ENCODE measurements around the gene CITED4.

Gene CITED4

DNA sequence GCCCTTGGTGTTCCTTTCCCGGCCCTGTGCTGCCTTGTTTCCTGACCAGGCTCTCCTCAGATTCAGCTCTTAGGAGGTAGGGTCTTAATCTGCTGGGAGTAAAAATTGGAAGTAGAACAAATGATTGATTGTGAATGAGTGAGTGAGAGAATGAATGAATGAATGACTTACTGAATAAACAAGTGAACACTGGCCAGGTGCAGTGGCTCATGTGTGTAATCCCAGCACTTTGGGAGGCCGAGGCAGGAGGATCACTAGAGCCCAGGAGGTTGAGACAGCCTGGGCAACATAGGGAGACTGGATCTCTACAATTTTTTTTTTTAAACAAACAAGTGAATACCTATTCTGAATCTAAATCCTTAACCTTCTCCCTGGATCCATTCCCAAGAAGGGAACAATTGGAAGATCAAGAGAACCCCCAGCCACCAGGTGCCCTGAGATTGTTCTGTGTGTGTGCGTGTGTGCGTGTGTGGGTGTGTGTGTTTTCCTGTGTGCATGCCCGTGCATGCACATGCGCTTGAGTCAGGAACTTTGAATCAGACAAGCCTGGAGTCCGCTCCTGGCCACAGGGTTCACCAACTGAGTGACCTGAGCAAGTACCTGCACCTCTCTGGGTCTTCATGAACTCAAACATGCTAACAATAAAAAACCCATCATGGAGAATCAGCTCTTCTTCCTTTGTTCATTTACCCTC lies 24.3 kb upstream of the CITED4 start:
- DNase-seq (ENCODE audit: low spot score), result no peak

DNA sequence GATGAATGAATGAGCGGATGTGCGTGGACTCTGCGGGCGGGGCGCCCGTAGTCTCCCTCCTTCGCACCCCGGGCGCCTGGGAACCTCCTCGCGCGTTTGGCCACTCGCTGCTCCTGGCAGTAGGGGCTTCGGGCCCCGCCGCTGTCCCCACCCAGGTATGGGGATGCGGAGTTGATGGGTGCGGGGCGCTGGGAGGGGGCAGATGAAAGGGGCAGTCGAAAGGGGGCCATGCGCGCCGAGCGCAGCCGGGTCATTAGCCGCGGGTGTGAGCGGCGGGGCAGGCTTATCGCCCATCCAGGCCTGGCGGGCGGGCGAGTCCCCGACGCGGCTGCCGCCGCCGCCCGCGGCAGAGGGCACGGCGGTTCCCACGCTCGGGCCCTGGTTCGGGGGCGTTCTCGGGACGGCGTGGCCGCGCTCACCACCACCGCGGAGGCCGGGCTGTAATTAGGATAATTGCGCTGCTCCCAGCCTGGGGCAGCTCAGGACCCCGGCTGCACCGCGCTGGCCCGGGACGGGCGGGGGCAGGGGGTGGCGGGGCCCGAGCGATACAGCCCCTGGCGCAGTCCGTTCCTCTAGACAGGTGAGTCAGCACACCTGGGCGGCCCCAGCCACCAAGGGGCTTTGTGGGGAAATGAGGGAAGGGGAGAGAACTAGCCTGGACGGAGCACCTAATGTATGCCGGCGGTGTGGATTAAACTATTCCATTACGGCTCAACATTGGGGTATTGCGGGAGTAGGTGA lies 22.1 kb upstream of the CITED4 start:
- DNase-seq (ENCODE audit: low spot score), result peak; percentile 40

DNA sequence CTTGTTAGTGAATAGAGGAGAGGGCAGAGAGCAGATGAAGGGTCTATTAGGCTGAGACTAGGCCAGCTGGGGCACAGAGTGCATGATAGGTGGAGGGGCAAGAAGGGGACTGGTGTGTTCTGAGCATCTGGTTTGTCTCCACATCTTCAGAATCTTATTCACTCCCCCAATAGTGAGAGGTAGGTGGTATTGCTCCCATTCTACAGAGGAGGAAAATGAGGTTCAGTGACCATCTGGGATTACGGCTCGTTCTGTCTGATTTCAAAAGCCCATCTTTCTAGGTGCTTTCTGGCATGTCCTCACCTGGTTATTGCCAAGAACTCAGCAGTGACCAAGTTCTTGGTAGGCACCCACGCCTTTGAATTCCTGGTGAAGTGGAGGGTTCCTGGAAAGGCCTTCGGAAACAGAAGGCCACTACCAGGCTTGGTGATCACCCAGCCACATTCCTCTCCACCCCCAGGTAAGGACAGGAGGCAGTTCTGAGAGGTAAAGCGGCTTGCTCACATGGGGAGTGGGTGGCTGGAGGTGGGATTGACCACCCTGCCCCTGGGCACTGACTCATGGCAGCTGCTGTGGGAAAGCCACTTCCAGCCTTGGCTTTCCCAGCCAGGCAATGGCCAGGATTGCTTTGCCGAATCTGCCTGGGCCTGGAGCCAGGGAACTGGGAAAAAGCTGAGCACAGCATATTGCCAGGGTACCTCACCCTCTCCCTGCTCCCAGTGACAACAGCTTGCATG lies 18.8 kb upstream of the CITED4 start:
- DNase-seq (ENCODE audit: low spot score), result no peak

DNA sequence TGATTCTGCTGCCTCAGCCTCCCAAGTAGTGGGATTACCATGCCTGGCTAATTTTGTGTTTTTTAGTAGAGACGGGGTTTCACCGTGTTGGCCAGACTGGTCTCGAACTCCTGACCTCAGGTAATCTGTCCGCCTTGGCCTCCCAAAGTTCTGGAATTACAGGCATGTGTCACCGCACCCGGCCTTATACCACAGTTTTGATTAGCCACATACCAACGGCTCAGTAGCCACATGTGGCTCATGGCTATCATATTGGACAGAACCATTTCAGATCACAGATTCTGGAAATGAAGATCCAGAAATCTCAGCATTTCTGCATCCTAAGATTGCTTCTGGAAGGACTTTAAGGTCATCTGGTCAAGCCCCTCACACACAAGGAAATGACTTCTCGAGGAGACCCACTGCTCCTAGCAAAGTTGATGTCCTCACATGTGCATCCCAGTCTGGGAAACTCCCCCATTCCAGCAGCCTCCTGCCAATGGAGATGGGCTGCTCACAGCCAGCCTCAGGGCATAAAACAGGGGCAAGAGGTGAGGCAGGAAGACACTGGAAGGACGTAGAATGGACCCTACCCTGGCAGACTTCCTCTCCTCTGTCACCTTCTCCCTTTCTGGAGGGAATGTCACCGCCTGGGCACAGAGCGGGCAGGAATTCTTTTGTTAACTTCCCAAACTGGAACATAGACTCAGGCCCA lies 17.5 kb upstream of the CITED4 start:
- DNase-seq (ENCODE audit: low spot score), result no peak

DNA sequence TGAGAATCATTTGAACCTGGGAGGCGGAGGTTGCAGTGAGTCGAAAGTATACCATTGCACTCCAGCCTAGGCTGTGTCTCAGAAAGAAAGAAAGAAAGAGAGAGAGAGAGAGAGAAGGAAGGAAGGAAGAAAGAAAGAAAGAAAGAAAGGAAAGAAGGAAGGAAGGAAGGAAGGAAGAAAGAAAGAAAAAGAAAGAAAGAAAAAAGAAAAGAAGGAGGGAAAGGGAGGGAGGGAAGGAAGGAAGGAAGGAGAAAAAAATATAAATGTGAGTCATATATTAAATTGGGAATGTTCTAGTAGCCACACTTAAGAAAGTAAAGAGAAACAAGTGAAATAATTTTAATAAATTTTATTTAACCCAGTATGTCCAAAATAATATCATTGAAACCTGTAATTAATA lies 16.7 kb upstream of the CITED4 start:
- DNase-seq (ENCODE audit: low spot score), result no peak

DNA sequence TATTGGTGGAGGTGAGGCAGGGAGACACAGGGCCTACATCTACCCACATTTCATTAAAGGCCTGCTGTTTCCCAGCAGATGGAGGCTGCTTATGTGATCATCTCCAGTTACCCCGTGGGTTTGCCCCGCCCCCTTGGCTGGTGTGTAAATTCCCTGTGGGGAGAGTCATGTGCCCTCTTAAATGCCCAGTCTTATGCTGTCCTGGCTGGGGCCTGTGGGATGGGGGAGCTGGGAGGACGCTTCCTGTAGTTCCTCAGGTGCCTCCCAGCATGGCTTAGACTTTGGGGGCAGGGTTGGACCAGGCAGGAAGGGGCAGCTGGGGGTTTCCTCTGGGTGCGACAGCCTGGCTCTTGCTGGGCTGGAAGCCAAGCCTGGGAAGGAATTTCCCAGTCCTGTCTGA lies 15.5 kb upstream of the CITED4 start:
- peak; percentile 83 for DNase-seq (ENCODE audit: low spot score)

DNA sequence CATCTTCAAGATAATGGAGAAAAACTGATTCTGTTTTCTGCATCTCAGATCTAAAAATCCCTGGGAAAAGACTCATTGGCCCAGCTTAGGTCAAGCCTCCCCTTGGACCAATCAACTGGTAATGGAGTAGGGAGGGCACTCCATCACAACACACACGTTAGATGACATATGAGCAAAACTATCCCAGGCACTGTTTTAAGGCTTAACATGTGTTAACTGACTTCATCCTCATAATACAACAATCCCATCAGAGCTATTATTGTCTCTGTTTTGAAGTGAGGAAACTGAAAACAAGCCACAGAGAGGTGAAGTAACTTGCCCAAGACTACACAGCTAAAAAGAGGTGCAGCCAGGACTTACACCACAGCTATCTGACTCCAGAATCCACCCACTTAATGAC lies 14.7 kb upstream of the CITED4 start:
- no peak for DNase-seq (ENCODE audit: low spot score)

DNA sequence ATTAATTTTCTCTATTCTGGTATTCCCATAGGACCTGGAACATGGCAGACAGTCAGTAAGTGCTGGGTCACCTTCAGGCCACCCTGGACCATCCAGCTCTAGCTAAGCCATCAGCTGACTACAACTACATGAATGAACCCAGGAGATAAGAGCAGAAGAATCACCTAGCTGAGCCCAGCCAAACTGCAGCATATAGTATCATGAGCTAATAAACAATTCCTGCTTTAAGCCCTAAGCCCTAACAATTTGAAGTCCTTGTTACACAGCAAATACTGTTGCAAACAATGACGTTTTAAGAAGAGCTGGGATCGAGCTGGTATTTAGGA lies 14.2 kb upstream of the CITED4 start:
- DNase-seq (ENCODE audit: low spot score), result no peak

DNA sequence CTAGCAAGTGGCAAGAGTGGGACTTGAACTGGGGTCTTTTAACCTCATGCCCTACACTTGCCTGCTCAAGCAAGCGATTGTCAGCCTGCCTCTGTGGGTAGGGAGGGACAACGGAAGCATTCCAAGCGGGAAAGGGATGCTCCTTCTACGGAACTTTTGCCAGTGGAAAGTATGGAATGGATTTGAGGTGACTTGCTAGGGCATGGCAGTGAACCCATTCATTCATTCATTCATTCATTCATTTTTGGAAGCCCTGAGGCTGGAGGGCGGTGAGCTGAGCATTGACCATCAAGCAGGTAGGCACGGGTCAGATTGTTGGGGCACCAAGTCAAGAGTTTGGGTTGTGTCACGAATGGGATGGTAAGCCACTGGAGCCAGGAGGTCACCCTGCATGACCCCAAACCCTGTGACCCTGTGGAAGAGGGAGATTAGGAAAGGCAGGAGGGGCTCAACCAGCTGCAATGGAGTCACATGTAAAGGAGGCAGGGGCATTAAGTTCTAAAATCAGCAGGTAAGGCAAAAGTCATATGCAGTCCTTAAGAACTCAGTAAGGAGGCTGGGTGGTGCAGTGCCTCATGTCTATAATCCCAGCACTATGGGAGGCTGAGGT lies 11.8 kb upstream of the CITED4 start:
- no peak for DNase-seq (ENCODE audit: low spot score)

DNA sequence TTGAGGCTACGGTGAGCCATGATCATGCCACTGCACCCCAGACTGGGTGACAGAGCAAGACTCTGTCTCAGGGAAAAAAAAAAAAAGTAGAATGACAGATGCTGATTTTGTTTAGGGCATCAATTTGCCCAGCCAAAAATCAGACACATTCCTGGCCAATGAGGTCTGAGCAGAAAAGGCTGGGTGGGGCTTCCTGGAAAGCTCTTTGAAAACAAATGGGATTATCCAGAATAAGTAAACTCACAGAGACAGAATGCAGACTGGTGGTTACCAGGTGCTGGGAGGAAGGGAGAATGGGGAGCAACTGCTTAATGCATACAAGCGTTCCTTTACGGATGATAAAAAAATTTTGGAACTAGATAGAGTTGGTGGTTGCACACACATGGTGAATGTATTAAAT lies 10.1 kb upstream of the CITED4 start:
- DNase-seq (ENCODE audit: low spot score), result peak; percentile 53

DNA sequence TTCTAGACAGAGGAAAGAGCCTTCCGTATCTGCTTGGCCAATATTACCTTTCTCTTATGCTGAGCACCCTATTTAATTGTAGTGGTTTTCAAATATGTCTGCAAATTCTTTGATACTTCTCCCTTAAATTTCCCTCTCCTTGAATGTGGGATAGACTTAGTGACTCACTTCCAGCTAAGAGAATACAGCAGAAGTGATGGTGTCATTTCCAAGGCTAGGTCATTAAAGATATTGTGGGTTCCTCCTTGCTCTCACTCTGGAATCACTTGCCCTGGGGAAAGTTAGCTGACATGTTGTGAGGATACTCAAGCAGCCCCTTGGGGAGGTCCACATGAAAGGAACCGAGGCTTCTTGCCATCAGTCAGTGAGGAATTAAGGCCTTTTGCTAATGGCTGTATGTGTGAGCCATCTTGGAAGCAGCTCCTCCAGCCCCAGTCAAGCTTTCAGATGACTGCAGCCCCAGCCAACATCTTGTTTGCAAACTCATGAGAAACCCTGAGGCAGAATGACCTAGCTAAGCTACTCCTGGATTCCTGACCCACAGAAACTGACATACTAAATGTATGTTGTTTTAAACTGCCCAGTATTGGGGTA lies 8.1 kb upstream of the CITED4 start:
- DNase-seq (ENCODE audit: low spot score), result no peak

DNA sequence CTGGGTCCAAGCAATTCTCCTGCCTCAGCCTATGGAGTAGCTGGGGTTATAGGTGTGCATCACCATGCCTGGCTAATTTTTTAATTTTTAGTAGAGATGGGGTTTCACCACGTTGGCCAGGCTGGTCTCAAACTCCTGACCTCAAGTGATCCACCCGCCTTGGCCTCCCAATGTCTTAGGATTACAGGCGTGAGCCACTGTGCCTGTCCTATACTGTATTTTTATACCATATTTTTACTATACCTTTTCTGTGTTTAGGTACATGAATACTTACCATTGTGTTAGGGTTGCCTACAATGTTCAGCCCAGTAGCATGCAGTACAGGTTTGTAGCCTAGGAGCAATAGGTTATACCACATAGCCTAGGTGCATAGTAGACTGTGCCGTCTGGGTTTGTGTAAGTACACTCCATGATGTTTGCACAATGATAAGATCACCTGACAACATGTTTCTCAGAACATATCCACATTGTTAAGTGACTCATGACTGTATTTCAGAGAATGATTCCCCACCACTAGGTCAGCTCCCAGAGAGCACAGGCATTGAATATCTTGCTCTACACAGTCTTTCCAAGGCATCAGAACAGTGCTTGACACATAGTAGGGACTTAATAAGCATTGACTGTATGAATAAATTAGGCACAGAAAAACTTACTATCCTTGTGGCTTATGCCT lies 6.0 kb upstream of the CITED4 start:
- DNase-seq (ENCODE audit: low spot score), result no peak

DNA sequence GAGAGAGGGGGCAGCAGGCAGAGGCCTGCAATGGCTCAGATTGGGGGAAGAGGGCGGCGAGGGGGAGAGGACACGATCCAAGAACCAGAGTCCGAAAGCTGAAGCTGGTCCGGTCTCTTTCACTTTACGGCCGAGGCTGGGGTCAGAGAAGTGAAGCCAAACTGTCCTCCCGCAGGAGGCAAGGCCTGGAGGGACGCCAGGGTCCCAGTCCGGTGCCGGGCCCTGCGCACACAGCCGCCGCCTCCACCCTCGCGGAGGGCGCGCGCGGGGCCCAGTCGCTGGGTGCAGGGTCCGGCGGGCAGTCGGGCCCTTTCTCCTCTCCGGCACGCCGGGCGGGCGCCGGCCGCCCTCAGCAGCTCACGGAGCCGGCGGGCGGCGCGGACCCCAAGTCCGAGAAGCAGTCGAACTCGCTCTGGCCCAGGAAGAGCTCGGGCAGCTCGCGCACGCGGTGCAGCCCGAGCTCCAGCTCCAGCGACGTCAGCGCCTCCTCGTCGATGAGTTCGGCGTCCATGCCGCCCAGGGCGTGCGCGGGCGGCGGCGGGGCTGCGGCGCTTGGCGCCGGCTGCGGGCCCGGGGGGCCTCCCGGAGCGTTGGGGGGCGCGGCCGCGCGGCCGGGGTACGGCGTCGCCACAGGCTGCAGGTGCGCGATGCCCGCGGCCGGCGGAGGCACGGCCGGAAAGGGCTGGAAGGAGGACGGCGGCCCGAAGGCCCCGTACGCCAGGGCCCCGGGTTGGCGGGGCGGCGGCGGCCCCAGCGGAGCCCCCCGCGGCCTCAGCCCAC lies 749 bp downstream of the CITED4 start:
- DNase-seq (ENCODE audit: low spot score), result peak; percentile 65

DNA sequence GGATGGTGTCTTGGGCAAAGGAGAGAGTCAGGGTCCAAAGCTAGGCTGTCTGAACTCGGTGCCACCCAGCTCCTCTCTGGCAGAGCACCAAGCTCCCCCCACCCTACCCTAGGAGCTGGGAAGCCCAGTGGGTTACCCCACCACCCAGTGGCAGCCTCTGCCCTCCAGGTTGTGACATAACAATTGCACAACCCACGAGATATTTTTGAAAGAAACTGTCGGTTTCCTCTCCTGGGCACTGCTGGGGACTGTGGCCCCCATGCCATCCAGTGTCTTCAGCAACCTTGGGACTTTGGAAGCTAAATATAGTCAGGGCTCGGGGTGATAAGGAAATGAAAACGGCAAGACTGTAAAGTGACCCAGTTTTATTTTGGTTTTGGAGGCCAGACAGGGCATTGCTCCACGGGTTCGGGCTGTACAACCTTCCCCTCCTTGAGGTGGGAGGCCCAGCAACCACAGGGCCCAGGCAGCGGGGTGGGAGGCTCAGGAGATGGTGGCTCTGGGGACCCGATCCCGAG lies 1.4 kb downstream of the CITED4 start:
- DNase-seq (ENCODE audit: low spot score), result no peak

DNA sequence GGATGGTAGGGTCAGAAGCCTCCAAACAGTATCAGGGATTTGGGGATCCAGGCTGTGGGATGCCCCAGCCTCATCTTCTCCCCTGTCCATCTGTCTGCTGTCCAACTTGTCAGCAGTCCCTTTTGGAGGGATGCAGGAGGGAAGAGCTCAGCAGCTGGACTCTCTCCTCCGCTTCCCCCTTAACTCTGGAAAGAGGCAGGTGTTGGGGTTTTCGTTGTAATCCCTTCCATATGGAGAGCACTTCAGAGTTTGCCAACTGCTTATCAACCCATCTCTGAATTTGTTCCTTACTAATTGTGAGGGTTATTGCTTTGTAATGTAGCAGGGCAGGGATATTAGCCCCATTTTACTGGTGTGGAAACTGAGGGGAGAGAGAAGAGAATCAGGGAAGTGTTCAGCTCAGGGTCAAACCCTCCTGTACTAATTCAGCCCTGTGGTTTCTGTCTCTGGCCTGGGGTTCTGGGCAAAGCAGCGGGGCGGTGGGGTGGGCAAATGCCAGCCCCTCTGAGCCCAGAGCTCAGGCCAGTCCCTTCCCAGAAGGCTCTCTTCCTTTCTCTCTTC lies 3.2 kb downstream of the CITED4 start:
- no peak for DNase-seq (ENCODE audit: low spot score)

DNA sequence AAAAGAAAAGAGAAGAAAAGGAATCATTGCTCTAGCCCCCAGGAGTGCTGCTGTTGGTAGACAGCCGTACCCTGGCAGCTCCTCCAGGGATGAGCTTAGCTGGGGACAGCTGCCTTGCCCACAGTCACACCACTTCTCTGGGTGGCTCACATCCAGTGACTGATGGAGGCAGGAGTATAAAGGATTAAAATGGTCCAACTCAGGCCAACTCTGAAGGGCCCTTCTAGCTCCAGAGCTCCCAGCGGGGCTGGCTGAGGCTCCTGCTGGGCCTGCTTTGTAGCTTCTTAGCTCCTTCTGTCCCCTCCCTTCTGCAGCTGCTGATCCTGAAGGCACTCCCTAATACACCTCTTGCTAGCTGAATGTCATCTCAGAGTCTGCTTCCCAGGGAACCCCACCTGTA lies 4.4 kb downstream of the CITED4 start:
- no peak for DNase-seq (ENCODE audit: low spot score)

DNA sequence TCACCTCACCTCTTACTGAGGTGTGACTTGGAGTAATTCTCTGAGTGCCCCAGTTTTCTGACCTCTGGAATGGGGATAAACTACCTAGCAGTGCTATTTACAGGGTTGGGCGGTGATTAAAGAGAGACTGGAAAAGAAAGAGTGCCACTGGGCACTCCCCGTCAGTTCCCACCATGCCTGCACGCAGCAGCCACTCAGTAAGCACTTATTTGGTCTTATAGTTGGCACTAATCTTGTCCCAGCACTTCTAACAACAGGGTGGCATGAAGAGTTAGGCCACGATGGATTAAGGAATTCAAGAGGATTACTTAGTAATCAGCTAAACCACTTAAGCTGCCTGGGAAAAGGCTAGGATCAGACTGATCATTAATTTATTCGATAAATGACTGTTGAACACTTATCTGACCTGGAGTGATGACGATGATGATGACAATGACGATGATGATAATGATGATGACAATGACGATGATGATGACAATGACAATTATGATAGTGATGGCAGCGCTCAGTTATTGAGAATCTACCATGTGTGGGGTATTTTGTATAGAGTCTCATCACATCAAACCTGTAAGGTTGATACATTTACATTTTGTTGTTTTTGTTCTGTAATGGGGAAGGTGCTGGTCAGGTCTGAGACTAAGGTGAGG lies 5.4 kb downstream of the CITED4 start:
- DNase-seq (ENCODE audit: low spot score), result no peak

DNA sequence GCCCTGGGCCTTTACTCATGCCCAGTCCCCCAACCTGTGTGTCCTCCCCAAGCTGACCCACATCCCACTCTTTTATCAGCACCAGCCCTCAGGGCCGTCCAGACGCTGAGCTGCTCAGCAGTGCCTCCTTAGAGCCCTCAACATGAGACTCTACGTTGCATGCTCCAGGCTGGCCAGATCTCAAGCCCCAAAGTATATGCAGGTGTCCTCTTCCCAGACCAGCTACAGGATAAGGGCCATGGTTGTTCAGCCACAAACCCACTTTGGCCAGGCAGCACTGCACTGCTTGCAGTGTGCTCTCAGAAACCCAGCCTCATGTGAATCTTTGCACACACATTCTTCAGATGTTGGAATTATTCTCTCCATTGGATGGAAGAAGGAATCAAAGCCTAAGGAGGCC lies 6.0 kb downstream of the CITED4 start:
- DNase-seq (ENCODE audit: low spot score), result no peak

DNA sequence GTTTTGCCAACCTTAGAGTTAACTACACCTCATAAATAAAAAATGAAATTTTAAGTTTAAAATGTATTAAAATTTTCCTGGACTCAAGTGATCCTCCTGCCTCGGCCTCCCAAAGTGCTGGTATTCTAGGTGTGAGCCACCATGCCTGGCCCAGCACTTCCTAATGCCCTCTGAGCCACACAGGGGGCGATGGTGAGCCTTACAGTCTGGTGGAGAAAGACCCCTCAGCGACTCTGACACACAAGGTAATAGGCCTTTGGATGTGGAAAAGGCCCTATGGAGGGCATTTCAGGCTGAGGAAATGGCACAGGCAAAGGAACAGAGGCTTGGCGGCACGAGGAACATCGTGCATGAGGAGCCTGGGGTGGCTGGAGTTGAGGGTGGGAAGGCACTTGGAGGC lies 6.7 kb downstream of the CITED4 start:
- no peak for DNase-seq (ENCODE audit: low spot score)

DNA sequence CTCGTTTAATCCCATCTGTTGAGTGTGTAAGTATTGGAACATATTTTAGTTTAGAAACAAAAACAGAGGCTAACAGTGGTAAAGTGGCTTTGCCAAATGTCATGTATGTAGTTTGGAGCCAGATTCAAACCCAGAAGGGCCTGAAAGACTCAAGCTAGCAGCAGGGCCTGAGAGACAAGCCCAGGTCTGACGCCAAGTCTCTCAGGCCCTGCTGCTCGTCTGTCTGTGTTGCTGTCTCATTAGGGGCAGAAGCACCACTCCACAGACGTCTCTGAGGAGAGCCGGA lies 8.3 kb downstream of the CITED4 start:
- DNase-seq (ENCODE audit: low spot score), result no peak
